ENCODE results near the gene DNASE1L3. TPM values are rescaled to one million over a fixed set of nuclear protein-coding genes. Genes with fewer than 3 reads are reported as not detected.

Gene DNASE1L3
- total RNA-seq, 1 experiment from 2014 or later = 0.27 TPM

DNA sequence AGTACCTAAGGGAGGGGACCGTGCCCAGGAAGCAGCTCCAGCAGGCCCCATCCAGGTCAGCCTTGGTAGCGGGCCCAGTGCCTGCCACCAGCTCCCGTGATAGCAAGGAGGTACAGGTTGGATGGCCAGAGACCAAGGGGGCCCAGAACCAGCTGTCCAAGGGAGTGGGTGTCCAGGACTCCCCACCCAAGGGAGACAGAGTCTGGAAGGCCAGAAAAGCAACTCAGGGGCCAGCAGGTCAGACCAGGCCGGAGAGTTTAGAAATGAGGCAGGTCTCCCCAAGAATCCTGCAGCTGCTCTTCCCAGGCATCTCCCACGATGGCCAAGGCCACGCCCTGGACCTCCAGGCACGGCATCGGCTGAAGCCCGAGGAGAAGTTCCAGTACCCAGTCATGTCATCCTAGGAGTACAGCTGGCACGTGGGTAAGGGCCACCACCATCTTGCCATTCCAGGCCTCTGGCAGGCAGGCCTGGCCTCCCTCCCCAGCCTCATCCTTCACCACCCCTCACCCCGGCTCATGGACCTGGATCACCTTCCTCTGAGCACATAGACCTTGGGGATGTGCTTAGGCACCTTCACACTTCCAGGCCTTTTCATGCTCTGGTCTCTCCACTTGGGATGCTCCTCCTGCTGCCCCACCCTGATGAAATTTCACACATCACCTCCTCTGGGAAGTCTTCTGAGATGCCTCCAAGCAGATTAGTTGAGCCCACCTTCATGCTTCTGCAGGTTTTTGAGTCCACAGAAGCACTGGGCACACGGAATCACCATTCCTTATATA is 30.5 kb downstream of the DNASE1L3 start:
- H3K4me1 ChIP-seq = peaks cover 15% of the 10 kb centered on the region
- POLR2A ChIA-PET = no interaction called here
- H3K4me3 Mint-ChIP-seq (ENCODE audit: unreplicated experiment) = no peak overlapping the region

DNA sequence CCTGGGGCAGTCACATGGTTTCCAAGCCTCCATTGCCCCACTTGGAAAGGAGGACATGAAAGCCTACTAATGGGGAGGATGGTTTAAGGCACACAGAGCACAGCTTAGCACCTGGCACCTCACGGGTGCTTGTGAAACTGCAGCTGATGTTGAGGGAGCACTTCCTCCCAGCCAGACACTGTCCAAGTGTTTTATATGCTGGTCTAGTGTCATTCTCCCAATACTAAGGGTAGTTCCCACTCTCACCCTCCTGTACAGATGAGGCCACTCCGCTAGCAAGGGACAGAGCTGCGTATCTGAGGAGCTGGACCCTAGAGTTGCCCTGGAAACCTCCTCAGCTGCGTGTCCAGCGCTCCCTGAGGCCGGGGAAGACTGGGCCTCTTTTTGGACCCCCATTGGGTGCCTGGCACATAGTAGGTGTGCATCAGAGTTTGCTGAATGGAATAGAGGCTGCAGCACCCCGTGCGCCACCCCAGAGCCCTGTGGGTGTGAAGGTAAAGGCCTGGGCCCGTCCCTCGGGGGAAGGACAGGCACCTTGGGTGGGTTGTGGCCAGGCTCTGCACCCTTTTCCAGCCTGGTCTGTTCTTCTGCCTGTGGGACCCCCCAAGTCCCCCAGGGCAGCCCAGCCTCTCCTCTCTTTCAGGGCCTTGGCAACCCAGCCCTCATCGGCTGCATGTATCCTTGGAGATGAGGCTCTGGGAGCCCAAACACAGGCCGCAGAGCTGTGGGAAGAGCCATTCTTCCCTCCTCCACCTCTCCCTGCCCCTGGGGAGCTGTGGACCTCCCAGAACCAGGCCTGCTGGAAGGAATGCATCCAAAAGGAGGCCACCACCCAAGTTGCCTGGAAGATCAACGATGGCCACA is 31.3 kb downstream of the DNASE1L3 start:
- no peaks in the 10 kb centered on the region for H3K36me3 ChIP-seq (ENCODE audit: control insufficient read depth, insufficient read depth, low read length)
- H3K9me3 Mint-ChIP-seq (ENCODE audit: unreplicated experiment) = no peaks in the 10 kb centered on the region
- no peaks in the 10 kb centered on the region for H3K27me3 ChIP-seq (replicated peaks; ENCODE audit: control insufficient read depth, insufficient read depth, low read length)
- peaks cover 62% of the 10 kb centered on the region for H3K36me3 Mint-ChIP-seq (ENCODE audit: insufficient read depth, unreplicated experiment)
- ChIA-PET POLR2A (no interaction called here), CTCF (interaction anchor here (1.0 kb wide), 1 partner anchor 8 kb away, joined by 3 read pairs; no protein-coding TSS in a partner anchor)
- intact Hi-C loops (cut with micrococcal nuclease; ENCODE audit: unreplicated experiment) = no loop called here
- H3K4me3 Mint-ChIP-seq (ENCODE audit: unreplicated experiment) = no peak overlapping the region
- no peak overlapping the region for H3K4me3 ChIP-seq (ENCODE audit: low read depth, low read length)
- peaks cover 29% of the 10 kb centered on the region for H3K4me1 Mint-ChIP-seq (ENCODE audit: low read depth, unreplicated experiment)
- peaks cover 23% of the 10 kb centered on the region for H3K4me1 ChIP-seq
- DNase-seq = no peak
- BruUV-seq (replicated peaks) = no TSS peak
- TF ChIP-seq, protein P1, sequence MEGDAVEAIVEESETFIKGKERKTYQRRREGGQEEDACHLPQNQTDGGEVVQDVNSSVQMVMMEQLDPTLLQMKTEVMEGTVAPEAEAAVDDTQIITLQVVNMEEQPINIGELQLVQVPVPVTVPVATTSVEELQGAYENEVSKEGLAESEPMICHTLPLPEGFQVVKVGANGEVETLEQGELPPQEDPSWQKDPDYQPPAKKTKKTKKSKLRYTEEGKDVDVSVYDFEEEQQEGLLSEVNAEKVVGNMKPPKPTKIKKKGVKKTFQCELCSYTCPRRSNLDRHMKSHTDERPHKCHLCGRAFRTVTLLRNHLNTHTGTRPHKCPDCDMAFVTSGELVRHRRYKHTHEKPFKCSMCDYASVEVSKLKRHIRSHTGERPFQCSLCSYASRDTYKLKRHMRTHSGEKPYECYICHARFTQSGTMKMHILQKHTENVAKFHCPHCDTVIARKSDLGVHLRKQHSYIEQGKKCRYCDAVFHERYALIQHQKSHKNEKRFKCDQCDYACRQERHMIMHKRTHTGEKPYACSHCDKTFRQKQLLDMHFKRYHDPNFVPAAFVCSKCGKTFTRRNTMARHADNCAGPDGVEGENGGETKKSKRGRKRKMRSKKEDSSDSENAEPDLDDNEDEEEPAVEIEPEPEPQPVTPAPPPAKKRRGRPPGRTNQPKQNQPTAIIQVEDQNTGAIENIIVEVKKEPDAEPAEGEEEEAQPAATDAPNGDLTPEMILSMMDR (IDR thresholded peaks at IDR 0.05; ENCODE audit: insufficient read depth in 1 of 2, low read depth in 1 of 2, low read length in 1 of 2, severe bottlenecking in 1 of 2, unreplicated experiment in 1 of 2) = no peak
- peak overlapping the region; percentile 59 for H3K27ac Mint-ChIP-seq (ENCODE audit: unreplicated experiment)
- H3K9me3 ChIP-seq = no peaks in the 10 kb centered on the region
- H3K27me3 Mint-ChIP-seq (ENCODE audit: insufficient read depth, unreplicated experiment) = no peaks in the 10 kb centered on the region

More for the DNA sequence above, 30.5 kb downstream of the DNASE1L3 start:
- Histone ChIP-seq H3K36me3 (ENCODE audit: control insufficient read depth, insufficient read depth, low read length) (no peaks in the 10 kb centered on the region), H3K4me3 (ENCODE audit: low read depth, low read length) (no peak overlapping the region), H3K27me3 (replicated peaks; ENCODE audit: control insufficient read depth, insufficient read depth, low read length) (no peaks in the 10 kb centered on the region), H3K9me3 (no peaks in the 10 kb centered on the region)
- Mint-ChIP-seq H3K4me1 (ENCODE audit: low read depth, unreplicated experiment) (peaks cover 21% of the 10 kb centered on the region), H3K36me3 (ENCODE audit: insufficient read depth, unreplicated experiment) (peaks cover 54% of the 10 kb centered on the region), H3K27me3 (ENCODE audit: insufficient read depth, unreplicated experiment) (no peaks in the 10 kb centered on the region), H3K9me3 (ENCODE audit: unreplicated experiment) (no peaks in the 10 kb centered on the region), H3K27ac (ENCODE audit: unreplicated experiment) (peak overlapping the region; percentile 59)
- no TSS peak for BruUV-seq (replicated peaks)
- intact Hi-C loops (cut with micrococcal nuclease; ENCODE audit: unreplicated experiment) = no loop called here
- no peak for DNase-seq
- TF ChIP-seq, protein P1 (IDR thresholded peaks at IDR 0.05; ENCODE audit: insufficient read depth in 1 of 2, low read depth in 1 of 2, low read length in 1 of 2, severe bottlenecking in 1 of 2, unreplicated experiment in 1 of 2) = no peak
- CTCF ChIA-PET = interaction anchor here (1.0 kb wide), 1 partner anchor 7 kb away, joined by 3 read pairs; no protein-coding TSS in a partner anchor

DNA sequence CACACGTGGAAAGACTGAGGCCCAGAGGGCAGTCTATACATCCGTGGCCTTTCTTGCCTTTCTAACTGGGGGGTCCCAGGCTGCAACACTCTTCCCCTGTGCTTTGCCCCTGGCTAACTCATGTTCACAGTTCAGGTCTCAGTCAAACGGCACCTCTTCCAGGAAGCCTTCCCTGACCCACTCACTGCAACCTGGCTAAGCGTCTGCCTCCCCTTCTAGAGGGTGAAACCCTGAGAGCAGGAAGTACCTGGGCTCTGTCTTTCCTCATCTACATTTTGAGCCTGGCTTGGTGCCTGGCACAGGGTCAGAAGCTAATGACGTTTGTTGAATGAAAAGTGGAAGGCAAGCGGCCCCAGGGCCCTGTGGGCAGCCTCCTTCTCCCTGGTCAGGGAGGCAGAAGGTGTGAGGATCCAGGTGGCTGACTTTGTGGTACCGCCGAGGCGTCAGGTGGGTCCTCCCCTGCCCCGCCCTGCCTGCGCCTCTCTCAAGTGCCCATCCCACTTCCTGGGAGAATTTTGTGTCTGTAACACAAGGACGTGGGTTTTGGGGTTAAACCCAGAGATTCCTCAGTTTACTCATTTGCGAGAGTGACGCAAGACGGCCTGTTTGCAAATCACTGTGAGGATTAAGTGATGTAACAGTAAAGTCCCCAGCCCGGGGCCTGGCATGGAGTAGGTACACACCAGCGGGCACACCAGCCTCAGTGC is 32.1 kb downstream of the DNASE1L3 start:
- Mint-ChIP-seq H3K27ac (ENCODE audit: unreplicated experiment) (no peak overlapping the region), H3K4me3 (ENCODE audit: unreplicated experiment) (peak overlapping the region; percentile 8), H3K4me1 (ENCODE audit: low read depth, unreplicated experiment) (peaks cover 34% of the 10 kb centered on the region), H3K9me3 (ENCODE audit: unreplicated experiment) (no peaks in the 10 kb centered on the region), H3K36me3 (ENCODE audit: insufficient read depth, unreplicated experiment) (peaks cover 70% of the 10 kb centered on the region), H3K27me3 (ENCODE audit: insufficient read depth, unreplicated experiment) (no peaks in the 10 kb centered on the region)
- no peak for DNase-seq
- POLR2A ChIA-PET = no interaction called here
- Histone ChIP-seq H3K4me3 (ENCODE audit: low read depth, low read length) (no peak overlapping the region), H3K36me3 (ENCODE audit: control insufficient read depth, insufficient read depth, low read length) (no peaks in the 10 kb centered on the region), H3K4me1 (peaks cover 31% of the 10 kb centered on the region), H3K9me3 (no peaks in the 10 kb centered on the region), H3K27me3 (replicated peaks; ENCODE audit: control insufficient read depth, insufficient read depth, low read length) (no peaks in the 10 kb centered on the region)
- no TSS peak for BruUV-seq (replicated peaks)
- intact Hi-C loops (cut with micrococcal nuclease; ENCODE audit: unreplicated experiment) = no loop called here
- TF ChIP-seq, protein P1 (IDR thresholded peaks at IDR 0.05; ENCODE audit: insufficient read depth in 1 of 2, low read depth in 1 of 2, low read length in 1 of 2, severe bottlenecking in 1 of 2, unreplicated experiment in 1 of 2) = no peak
- CTCF ChIA-PET = no interaction called here
